AG20443 (cell line): ENCODE data around the gene CNOT6.
"Not testable (repeated sequence)": the region's sequence is repeated elsewhere in the genome, so short reads cannot be mapped to it uniquely, and the experiment has no call there.

Source experiments
- DNase-seq: peaks from one replicate; pipeline ENCODE4 v3.0.0; 2012; ENCODE audit warnings: low spot score, mixed read lengths

Gene CNOT6

DNA sequence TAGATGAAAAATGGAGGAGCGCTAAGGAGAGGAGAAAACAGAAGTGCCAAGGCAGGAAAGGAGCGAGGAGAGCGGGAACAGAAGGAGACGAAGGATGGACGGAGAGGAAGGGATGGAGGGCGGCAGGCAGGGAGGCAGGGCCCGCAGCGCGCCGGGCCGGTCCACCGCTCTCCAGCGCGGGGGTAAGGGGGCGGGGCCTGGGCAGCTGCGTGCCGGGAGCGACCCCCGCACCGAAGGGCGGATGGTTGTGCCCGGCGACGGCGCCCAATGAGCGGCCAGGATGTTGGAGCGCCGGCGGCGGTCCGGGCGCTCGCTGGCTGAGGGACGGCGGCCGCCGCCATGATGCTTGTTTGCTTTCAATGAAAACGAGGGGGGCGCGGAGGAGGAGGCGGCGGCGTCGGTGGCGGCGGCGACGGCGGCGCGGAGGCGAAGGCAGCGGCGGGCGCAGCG lies at the start of gene CNOT6:
Gene CNOT6, plus strand, starts transcription at position 320 of the 450 bp plus-strand sequence. CDS start 34,898 bp downstream, outside the sequence.
- peak; percentile 100 for DNase-seq

DNA sequence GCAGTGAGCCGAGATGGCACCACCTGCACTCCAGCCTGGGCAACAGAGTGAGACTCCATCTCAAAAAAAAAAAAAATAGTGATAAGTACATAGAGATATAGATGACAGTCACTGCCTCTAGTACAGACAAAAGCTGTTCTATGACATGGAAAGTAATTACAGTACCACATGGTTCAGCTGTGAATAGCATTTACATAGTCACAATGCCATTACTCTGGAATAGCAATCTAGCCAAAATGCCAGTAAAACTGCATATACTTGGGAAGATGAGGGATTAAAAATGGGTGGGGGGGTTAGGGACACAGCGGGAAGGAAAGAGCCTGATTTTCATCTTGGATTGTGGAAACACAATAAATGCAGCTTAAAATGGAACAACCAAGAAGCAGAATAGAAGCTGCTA lies 39.4 kb upstream of the CNOT6 start:
- no peak for DNase-seq

DNA sequence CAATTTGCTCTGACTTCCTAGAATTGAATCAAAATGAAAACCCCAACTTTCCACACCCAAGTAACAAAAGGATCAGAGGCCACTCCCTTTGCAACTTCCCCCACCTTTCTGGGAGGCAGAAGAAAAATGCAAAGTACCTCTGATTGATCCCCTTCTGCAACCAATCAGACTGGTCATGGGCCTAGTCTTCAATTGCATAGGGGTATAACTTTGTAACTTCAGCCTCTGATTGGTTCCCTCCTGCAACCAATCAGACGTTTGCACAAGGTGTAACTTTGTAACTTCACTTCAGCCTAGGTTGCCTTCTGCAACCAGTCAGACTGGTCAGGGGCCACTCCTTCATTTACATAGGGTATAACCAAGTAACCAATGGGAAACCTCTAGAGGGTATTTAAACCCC lies 38.3 kb upstream of the CNOT6 start:
- no peak for DNase-seq

DNA sequence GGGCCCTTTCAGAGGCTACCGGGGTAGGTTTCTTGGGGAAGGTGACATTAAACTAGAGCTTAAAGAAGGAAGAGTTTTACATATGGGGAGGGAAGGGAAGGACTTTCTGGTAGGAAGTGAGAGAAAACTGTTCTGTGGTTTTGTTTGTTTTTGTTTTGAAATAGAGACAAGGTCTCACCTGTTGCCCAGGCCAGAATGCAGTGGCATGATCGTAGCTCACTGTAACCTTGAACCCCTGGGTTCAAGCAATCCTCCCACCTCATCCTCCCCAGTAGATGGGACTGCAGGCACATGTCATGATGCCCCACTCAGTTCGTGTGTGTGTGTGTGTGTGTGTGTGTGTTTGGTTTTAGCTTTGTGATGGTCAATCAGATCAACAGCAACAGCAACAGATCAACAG lies 37.4 kb upstream of the CNOT6 start:
- DNase-seq: no peak

DNA sequence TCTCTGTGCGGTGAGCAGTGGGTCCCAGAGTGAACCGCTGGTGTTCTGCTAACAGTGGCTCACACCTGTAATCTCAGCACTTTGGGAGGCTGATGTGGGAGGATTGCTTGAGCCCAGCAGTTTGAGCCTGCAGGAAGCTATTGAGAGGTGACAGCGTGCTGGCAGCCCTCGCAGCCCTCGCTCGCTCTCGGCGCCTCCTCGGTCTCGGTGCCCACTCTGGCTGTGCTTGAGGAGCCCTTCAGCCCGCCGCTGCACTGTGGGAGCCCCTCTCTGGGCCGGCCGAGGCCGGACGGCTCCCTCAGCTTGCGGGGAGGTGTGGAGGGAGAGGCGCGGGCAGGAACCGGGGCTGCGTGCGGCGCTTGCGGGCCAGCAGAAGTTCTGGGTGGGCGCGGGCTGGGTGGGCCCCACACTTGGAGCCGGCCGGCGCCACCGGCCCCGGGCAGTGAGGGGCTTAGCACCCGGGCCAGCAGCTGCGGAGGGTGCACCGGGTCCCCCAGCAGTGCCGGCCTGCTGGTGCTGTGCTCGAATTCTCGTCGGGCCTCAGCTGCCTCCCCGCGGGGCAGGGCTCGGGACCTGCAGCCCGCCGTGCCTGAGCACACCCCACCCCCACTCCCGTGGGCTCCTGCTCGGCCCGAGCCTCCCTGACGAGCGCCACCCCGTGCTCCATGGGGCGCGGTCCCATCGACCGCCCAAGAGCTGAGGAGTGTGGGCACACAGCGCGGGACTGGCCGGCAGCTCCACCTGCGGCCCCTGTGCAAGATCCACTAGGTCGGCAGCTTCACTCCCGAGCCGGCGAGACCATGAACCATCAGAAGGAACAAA lies 35.1 kb upstream of the CNOT6 start:
- not testable (repeated sequence) for DNase-seq

DNA sequence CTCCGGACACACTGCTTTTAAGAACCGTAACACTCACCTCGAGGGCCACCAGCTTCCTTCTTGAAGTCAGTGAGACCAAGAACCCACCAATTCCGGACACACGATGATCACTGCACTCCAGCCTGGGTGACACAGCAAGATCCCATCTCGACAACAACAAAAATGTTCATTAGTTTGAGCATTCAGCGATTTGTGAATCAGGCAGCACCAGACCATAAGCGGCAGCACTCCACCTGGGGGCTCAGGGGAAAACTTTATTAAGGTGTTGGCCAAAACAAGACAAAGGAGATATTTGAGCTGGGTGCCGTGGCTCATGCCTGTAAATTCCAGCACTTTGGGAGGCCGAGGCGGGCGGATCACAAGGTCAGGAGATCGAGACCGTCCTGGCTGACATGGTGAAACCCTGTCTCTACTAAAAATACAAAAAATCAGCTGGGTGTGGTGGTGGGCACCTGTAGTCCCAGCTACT lies 34.5 kb upstream of the CNOT6 start:
- DNase-seq: not testable (repeated sequence)

DNA sequence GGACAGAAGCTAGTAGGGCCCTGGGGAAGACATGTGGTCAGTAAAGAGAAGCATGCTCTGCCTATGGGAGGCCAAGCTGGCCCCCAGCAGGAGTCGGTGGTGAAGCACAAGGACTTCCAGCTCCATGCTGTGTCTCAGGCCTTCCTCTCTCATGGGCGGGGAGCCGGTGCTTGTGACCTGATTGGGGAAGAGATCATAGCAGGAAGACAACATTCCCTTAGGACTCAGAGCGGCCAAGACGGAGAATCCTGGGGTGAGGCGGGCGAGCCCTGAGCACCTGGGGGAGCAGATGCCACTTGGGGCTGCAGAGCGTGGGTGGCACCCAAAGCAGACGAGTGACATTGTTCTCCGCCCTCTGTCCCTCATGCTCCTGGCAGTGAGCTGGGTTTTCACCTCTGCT lies 33.3 kb upstream of the CNOT6 start:
- no peak for DNase-seq

DNA sequence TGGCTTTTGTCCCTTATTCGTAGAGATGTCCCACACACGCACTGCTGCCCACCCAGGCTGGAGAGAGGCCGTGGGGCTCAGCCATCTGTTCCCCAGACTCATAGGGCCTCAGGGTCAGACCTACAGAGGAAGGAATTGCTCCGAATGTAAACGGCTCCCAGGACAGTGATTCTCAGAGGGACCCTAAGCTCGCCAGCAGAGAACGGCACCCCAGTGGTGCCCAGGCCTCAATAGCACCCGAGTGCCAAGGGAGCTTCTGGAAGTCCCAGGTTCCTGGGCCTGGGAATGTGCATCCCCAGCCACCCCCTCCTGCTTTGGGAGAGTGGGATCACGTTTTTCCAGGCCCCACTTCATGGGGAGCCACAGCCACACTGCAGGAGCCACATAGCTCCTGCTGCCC lies 32.9 kb upstream of the CNOT6 start:
- no peak for DNase-seq

DNA sequence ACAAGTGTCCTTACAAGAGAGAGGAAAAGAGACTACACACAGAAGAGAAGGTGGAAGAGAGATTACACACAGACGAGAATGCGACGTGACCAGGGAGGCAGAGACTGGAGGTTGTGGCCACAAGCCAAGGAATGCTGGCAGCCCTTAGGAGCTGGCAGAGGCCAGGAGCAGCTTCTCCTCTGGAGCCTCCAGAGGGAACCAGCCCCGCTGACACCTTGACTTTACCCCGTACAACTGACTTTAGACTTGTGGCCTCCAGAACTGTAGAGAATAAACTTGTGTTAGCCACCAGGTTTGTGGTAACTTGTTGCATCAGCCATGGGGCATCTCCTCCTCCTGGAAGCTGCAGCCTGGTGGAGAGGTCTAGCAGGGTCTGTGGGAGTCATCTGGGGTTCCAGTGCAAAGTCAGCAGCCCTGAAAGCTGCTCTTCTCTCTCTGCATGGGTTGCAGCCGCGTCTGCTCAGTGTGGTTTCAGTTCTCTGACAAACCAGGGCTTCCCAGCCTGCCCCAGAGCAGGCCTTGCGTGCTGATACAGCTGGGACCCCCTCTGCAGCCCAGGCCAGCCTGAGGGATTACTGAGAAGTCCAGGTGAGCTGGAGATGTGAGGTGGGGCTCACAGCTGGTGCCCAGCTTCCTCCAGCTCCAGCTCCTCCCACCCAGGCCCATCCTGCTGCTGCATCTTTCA lies 30.8 kb upstream of the CNOT6 start:
- DNase-seq: no peak

DNA sequence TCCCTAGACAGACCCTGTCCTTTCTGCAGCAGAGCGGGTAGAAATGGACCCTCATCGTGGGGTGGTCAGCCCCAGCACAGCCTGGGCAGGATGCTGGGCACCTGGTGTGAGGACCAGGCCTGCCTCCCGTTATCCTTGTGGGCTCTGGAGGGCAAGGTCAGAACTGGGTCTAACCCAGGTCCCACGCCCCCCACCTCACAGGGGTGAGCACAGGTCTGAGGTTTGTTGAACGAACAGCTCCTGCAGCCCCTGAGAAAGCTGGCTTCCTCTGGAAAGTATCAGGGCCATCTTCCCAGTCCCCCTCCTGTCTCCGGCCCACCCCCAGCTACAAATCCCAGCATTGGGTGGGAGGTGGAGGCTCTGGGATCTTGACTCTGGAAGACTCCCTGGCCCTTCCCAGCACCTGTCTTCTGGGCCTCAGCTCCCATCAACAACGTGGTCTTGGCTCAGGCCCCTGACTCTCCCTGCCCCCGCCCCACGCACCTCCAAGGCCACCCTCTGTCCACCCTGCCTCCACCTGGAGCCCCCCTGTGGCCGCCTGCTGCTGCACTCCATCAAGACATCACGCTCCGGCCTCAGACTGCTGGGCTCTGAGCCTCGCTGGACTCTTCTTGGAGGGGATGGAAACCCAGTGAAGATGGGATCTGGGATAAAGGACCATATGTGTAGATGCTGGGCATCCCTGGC lies 30.1 kb upstream of the CNOT6 start:
- DNase-seq: no peak

DNA sequence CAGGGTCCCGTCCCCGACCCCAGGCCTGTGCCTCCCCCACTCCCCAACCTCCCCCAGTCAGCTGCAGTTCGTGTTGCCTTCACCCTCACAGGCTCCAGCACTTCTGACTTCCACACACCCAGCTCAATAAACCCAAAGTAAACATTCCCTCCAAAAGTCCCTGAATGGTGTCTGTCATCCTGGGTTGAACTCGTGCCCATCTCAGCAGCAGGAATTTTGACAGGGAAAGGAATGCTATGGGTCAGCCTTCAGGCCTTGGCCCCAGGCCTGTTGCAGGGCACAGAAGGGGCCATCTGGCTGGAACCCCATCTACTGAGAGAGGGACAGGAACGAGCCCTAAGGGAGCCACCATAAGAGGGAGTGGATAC lies 29.6 kb upstream of the CNOT6 start:
- no peak for DNase-seq

DNA sequence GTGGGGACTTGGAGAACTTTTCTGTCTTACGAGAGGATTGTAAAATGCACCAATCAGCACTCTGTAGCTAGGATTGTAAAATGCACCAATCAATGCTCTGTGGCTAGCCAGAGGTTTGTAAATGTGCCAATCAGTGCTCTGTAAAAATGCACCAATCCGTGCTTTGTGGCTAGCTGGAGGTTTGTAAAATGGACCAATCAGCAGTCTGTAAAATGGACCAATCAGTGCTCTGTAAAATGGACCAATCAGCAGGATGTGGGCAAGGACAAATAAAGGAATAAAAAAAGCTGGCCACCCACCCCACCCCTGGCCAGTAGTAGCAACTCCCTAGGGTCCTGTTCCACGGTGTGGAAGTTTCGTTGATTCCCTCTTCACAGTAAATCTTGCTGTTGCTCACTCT lies 29.1 kb upstream of the CNOT6 start:
- DNase-seq: not testable (repeated sequence)

DNA sequence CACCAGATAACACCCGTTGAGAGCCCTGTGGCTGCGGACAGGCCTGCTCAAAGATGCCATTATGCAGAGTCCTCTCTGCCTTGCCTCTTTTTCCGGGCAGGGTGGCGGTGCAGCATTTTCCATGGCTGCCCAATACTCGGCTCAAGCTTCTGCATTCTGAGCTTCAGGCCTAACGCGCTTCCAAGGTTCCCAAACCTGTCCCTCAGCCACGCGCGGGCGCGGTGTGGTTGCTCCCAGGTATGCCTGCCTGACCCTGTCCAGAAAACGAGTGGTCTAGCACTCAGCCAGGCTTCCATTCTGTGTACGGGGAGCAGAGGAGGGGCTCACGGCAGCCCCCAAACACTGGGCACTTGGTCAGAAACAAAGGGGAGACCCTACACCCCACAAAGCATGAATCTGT lies 27.9 kb upstream of the CNOT6 start:
- no peak for DNase-seq

DNA sequence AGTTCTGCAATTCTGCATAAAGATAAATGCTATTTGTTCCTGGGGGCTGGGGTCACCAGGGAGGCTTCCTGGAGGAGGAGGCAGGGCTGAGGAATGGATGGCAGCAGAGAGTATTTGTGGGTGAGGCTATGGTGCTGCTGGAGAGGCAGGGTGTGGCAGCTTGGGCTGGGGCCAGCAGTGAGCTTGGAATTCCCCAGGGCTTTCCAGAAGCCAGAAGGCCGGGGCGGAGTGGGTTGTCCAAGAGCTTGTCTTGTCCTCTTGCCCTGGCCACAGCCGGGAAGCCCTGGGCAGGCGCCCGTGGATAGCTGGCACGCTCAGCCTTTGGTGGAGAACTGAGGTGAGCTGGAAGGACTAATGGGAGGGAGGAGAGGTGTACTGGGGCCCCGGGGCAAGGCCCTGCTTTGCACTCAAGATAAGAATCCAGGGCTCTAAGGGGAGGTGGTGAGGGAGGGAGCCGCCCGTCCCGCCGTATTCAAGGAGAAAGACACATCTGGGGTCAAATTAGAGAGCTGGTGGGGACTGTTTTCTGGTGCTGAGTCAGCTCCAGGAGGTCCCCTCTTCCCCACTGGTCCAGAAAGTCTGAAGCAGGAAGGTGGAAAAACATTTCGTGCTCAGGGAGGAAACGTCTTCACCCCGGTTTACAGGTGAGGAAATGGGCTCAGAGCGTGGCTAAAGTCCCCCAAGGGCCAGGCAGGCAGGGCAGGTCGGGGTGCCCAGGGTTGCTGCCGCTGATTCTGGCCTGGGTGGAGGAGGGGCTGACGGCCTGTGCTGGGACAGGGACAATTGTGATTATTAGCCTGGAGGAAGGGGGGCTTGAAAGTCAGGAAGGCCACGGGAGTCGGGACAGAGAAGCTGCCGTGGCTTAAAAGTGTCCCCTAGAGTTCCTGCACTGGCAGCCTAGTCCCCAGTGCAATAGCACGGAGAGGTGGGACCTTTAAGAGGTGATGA lies 26.9 kb upstream of the CNOT6 start:
- DNase-seq: peak; percentile 45

DNA sequence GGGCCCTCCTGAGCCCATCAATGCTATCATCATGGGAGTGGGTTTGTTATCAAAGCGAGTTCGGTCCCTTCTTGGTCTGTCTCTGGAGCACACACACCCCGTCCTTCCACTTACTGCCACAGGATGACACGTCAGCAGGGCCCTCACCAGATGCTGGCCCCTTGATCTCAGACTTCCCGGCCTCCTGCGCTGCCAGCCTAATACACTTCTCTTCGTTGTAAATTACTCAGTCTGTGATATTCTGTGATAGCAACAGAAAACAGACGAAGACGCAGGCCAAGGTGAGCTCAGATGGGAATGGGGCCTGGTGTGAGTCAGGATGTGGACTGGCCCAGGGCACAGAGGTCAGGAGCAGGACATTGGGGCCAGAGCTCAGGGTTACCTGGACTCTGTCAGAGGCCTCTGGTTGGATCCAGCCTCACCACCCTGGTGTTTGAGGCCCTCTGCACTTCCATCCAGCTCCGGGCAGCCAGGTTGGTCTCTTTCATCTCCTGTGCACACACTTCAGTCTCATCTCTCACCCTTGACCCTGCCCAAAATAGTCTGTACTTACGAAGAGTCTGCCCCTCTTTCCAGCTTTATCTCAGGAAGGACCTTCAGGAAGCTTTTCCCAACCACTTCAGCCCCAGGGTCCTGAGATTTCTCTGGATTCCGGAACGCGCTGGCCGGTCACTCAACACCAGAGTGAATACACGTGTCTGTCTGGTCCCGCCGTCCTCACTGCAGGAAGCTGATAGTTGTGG lies 26.0 kb upstream of the CNOT6 start:
- DNase-seq: no peak

DNA sequence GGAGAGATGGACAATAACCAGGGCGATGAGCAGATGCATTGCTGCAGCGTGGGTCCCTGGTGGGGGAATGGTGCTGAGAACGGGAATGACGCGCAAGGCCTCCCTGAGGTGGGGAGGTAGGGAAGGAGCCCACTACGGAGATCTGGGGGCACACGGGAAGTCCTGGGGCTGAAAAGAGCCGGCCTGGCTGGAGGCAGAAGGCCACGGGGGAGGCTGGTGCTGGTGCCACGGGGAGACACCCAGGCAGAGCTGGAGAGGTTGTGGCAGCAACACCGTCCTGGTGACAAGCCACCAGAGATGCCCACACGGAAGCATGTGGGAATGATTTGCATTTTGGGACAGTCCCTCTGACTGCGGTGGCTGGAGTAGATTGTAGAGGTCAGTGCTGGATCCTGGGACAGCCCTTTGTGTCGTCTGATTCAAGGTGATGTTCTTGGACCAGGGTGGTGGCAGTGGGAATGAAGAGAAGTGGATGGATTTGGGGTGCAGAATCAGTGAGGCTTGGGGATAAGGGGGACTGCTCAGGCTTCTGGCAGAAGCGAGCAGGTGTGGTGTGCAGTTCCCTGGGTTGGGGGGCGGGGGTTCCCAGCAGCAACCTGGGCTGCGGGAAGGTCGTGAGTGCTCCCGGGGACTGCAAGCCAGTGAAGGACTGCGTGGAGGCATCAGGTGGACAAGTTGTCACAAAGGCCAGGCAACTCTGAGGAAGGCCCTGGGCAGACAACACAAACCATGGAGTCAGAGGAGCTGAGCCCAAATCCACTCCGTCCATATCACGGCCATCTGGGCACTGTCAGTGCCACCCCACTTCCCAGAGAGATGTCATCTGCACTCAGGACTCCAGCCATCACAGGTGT lies 25.2 kb upstream of the CNOT6 start:
- DNase-seq: no peak

DNA sequence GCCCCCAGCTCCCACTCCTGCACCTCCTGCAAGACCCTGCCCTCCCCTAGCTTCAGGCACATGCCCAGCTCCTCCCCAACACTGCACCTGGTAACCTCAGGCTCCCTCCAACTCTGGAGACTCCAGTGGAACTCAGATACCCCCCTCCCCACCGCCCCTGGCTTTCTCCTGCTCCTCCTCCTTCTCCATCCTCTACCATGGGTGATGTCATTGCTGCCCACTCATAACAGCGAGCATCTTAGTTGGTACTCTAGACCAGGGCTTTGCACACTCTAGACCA lies 24.7 kb upstream of the CNOT6 start:
- no peak for DNase-seq

DNA sequence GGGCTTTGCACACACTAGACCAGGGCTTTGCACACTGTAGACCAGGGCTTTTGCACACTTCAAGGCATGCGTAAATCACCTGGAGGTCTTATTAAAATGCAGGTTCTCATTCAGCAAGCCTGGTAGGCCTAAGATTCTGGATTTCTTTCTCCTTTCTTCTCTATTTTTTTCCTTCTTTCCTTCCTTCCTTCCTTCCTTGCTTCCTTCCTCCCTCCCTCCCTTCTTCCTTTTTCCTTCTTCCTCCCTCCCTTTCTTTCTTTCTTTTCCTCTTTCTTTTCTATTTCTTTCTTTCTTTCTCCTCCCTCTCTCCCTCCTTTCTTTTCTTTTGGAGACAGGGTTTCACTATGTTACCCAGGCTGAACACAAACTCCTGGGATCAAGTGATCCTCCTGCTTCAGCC lies 24.3 kb upstream of the CNOT6 start:
- no peak for DNase-seq

DNA sequence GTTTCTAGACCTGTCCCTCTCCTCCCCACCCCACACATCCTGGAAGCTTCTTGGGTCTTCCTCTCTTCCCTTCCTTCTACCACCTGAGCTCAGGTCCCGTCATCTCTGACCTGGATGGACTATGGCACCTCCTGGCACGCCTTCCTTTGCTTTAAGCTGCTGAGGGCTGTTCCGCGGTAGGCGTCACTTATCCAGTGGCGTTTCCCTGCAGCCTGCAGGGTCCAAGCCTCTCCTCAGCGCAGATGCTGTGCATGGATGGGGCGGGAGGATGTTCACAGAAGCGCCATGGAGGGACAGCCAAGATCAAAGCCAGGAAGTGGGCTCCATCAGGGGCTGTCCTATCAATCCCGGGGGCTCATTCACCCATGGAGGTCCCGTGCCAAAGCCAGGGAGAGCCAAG lies 23.8 kb upstream of the CNOT6 start:
- no peak for DNase-seq

DNA sequence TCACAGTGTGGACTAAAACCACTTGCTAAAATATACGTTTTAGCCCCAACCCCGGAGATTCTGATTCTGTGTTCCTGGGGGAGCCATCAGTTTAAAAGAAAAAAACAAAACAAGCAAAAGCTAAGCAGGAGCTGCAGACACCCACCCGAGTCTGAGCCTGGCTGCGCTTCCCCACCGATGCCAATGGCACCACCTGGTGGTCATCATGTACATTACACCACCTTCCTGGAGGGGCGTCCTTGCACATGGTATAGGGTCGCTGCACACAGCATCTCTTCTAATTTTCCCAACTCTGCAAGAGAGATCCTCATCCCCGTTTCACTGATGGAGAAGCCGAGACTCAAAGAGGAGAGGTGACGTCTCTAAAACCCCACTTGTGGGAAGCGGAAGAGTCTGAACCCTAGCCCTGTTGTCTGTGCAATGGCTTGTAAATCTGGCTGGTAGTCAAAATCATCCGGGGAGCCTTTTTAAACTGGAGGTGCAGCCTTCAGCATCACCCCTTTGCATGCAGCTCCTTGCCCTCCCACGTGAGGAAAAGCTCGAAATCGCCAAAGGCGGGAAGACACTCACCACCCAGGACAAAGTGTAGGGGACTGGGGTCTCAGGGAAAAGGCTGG lies 23.1 kb upstream of the CNOT6 start:
- peak; percentile 84 for DNase-seq
